GM18502 (cell line): ENCODE results near the gene RAPGEF6.
A peak's percentile ranks its signal among the peaks of the same experiment; 100 is the strongest.

Source experiments
- ATAC-seq: cut with Tn5 transposase; IDR thresholded peaks from one replicate; pipeline ENCODE4 v1.9.1; 2021; ENCODE audit warnings: mild to moderate bottlenecking; ENCODE audit not compliant: unreplicated experiment, poor library complexity

The RAPGEF6 gene

DNA sequence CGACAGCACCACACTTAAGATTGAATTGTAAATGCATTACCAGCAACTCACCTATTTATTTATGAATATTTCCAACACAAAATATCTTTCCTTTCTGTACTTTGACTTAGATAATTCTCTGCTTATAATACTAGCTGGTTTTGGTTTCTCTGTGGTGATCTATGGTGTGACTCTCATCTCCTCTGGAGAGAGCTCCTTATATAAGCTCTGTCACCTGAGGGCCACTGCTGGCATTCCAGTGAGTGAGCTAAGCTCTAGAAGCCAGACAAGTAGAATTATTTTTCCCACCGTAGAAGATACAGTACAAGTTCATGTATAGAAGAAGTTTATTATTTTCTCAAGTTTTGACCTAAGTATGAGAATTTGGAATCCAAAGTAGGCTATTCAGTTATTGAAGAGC is 259.7 kb downstream of the RAPGEF6 start:
- ATAC-seq: peak; percentile 37
